Measurements from ENCODE around the gene CEP57L1. TPM values are rescaled to one million over a fixed set of nuclear protein-coding genes. Genes with fewer than 3 reads are reported as not detected.
"Not testable (repeated sequence)": the region's sequence is repeated elsewhere in the genome, so short reads cannot be mapped to it uniquely, and the experiment has no call there.

CEP57L1 gene
- total RNA-seq, 4 donors from 2014 or later: 3.2 to 10.2 (median 7.3) TPM

DNA sequence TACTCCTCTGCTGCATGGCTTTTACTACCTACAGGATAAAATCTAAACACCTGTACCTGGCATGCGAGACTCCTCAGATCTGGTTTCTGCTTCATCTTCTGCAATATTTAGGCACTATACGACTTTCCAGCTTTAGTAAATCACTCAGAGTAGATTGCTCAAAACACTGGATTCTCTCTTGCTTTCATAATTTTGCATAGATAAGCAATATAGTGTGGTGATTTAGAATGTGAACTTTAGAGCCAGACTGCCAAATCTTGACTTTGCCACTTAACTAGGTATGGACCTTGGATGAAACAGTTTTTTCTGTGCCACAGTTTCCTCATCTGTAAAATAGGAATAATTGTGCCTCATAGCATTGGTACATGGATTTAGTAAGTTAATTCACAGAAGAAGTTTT, 28.9 kb downstream of the CEP57L1 start:
- no peak for TF ChIP-seq POLR2A (IDR thresholded peaks at IDR 0.05)
- TF ChIP-seq, protein P1, sequence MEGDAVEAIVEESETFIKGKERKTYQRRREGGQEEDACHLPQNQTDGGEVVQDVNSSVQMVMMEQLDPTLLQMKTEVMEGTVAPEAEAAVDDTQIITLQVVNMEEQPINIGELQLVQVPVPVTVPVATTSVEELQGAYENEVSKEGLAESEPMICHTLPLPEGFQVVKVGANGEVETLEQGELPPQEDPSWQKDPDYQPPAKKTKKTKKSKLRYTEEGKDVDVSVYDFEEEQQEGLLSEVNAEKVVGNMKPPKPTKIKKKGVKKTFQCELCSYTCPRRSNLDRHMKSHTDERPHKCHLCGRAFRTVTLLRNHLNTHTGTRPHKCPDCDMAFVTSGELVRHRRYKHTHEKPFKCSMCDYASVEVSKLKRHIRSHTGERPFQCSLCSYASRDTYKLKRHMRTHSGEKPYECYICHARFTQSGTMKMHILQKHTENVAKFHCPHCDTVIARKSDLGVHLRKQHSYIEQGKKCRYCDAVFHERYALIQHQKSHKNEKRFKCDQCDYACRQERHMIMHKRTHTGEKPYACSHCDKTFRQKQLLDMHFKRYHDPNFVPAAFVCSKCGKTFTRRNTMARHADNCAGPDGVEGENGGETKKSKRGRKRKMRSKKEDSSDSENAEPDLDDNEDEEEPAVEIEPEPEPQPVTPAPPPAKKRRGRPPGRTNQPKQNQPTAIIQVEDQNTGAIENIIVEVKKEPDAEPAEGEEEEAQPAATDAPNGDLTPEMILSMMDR (IDR thresholded peaks at IDR 0.05): no peak
- DNase-seq (ENCODE audit: low spot score in 2 of 2): no peak
- H3K4me3 ChIP-seq (ENCODE audit: low read depth, poor library complexity, severe bottlenecking): no peak overlapping the region
- intact Hi-C loops (cut with DNase I; ENCODE audit: low total_unique reads): no loop called here
- WGBS, 2 donors: 93% methylated on average over 2 of the region's 2 CpGs

DNA sequence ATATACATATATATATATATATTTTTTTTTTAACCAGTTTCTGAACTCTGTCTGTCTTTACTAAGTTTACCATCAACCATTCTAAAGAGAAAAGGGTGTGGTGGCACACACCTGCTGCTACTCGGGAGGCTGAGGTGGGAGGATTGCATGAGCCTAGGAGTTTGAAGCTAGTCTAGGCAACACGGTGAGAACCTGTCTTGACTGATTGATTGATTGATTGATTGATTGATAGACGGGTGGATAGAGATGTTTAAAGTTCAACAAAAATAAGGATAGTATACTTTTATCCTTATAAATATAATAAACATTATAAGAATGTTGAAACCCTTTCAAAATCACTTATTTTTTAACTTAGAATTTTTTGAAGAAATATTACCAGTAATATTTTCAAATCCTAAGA, 30.2 kb downstream of the CEP57L1 start:
- WGBS, 2 donors: 83 to 87% methylated on average over 3 of the region's 3 CpGs
- no peak overlapping the region for H3K4me3 ChIP-seq (ENCODE audit: low read depth, poor library complexity, severe bottlenecking)
- no peak for TF ChIP-seq POLR2A (IDR thresholded peaks at IDR 0.05)
- TF ChIP-seq, protein P1 (IDR thresholded peaks at IDR 0.05): no peak
- intact Hi-C loops (cut with DNase I; ENCODE audit: low total_unique reads): no loop called here
- no peak for DNase-seq (ENCODE audit: low spot score in 2 of 2)

GRCh38 chr6:109130065-109130464, 34.8 kb downstream of the CEP57L1 start:
- WGBS, 2 donors: 93% methylated on average over 3 of the region's 3 CpGs
- DNase-seq (ENCODE audit: low spot score in 2 of 2): no peak
- H3K4me3 ChIP-seq (ENCODE audit: low read depth, poor library complexity, severe bottlenecking): no peak overlapping the region
- TF ChIP-seq, protein P1 (IDR thresholded peaks at IDR 0.05): no peak
- no peak for TF ChIP-seq POLR2A (IDR thresholded peaks at IDR 0.05)
- intact Hi-C loops (cut with DNase I; ENCODE audit: low total_unique reads): no loop called here

GRCh38 chr6:109135600-109135999, 40.3 kb downstream of the CEP57L1 start:
- 96 to 100% methylated on average over 1 of the region's 1 CpG for WGBS, 2 donors
- H3K4me3 ChIP-seq (ENCODE audit: low read depth, poor library complexity, severe bottlenecking); DNase-seq (ENCODE audit: low spot score in 2 of 2); intact Hi-C loops (cut with DNase I; ENCODE audit: low total_unique reads): not testable (repeated sequence)

DNA sequence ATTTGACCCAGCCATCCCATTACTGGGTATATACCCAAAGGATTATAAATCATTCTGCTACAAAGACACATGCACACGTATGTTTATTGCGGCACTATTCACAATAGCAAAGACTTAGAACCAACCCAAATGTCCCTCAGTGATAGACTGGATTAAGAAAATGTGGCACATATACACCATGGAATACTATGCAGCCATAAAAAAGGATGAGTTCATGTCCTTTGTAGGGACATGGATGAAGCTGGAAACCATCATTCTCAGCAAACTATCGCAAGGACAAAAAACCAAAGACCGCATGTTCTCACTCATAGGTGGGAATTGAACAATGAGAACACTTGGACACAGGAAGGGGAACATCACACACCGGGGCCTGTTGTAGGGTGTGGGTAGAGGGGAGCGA, 40.7 kb downstream of the CEP57L1 start:
- 98 to 99% methylated on average over 6 of the region's 6 CpGs for WGBS, 2 donors
- intact Hi-C loops (cut with DNase I; ENCODE audit: low total_unique reads); H3K4me3 ChIP-seq (ENCODE audit: low read depth, poor library complexity, severe bottlenecking); DNase-seq (ENCODE audit: low spot score in 2 of 2): not testable (repeated sequence)

GRCh38 chr6:109136530-109136929, 41.2 kb downstream of the CEP57L1 start:
- H3K4me3 ChIP-seq (ENCODE audit: low read depth, poor library complexity, severe bottlenecking); DNase-seq (ENCODE audit: low spot score in 2 of 2); intact Hi-C loops (cut with DNase I; ENCODE audit: low total_unique reads): not testable (repeated sequence)
- WGBS, 2 donors: 94 to 98% methylated on average over 6 of the region's 6 CpGs

- DNase-seq (ENCODE audit: low spot score in 2 of 2): no peak
- TF ChIP-seq, protein P1 (IDR thresholded peaks at IDR 0.05): no peak
- TF ChIP-seq POLR2A (IDR thresholded peaks at IDR 0.05): no peak
- WGBS, 2 donors: 88 to 90% methylated on average over 6 of the region's 6 CpGs
- H3K4me3 ChIP-seq (ENCODE audit: low read depth, poor library complexity, severe bottlenecking): no peak overlapping the region
- intact Hi-C loops (cut with DNase I; ENCODE audit: low total_unique reads): no loop called here
Observed at GRCh38 chr6:109139109-109139508, 43.8 kb downstream of the CEP57L1 start.

DNA sequence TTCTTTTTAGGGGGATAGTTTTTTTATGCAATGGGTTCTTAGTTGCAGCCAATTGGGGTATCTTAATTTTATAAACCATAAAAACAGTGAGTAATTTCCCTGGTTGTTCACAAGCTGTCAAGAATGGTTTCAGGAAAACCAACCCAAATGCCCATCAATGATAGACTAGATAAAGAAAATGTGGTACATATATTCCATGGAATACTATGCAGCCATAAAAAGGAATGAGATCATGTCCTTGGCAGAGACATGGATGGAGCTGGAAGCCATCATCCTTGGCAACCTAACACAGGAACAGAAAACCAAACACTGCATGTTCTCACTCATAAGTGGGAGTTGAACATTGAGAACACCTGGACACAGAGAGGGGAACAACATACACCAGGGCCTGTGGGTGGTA, 46.8 kb downstream of the CEP57L1 start:
- DNase-seq (ENCODE audit: low spot score in 2 of 2); intact Hi-C loops (cut with DNase I; ENCODE audit: low total_unique reads); H3K4me3 ChIP-seq (ENCODE audit: low read depth, poor library complexity, severe bottlenecking): not testable (repeated sequence)

All from lower leg skin (tissue), 4 donors.